Uterus (tissue), 4 donors: ENCODE results near the gene LRFN3. TPM values are rescaled to one million over a fixed set of nuclear protein-coding genes. Genes with fewer than 3 reads are reported as not detected.

ENCODE experiments used
- DNase-seq, 2 donors: peaks; one replicate each; pipeline ENCODE4 v3.0.0-alpha.2; 2019 to 2020
- H3K27ac ChIP-seq, 2 donors: fragments of 200-600 bp; sonication (generic); 1 replicate in 1 of 2; 2 replicates in 1 of 2; pipeline ENCODE4 v1.5.1; 2016 to 2018
- H3K27me3 ChIP-seq, 2 donors: fragments of 200-600 bp; sonication (generic); one replicate each; pipeline ENCODE4 v1.5.1; 2018 to 2019; ENCODE audit warnings: control low read depth in 1 of 2
- H3K36me3 ChIP-seq, 2 donors: fragments of 200-600 bp; sonication (generic); one replicate each; pipeline ENCODE4 v1.5.1; 2019; ENCODE audit warnings: control low read depth in 1 of 2
- H3K4me1 ChIP-seq, 2 donors: fragments of 200-600 bp; sonication (generic); one replicate each; pipeline ENCODE4 v1.5.1; 2018 to 2019; ENCODE audit warnings: control low read depth in 1 of 2
- H3K4me3 ChIP-seq, 2 donors: fragments of 200-600 bp; sonication (generic); 1 replicate in 1 of 2; 2 replicates in 1 of 2; pipeline ENCODE4 v1.5.1; 2018 to 2019; ENCODE audit warnings: mild to moderate bottlenecking in 1 of 2
- H3K9me3 ChIP-seq, 2 donors: fragments of 200-600 bp; sonication (generic); one replicate each; pipeline ENCODE4 v1.5.1; 2019; ENCODE audit warnings: control low read depth in 1 of 2
- POLR2A ChIP-seq, 2 donors: fragments of 450-650 bp; IDR thresholded peaks; one replicate each; pipeline ENCODE4 v1.6.1; 2016; ENCODE audit warnings: antibody characterized with exemption in 2 of 2, mild to moderate bottlenecking in 1 of 2, moderate library complexity in 1 of 2
- intact Hi-C: fragments of 100-400 bp; cut with DNase I; formaldehyde crosslinking; loops from one replicate; pipeline ENCODE4 v1.15.1; 2023; ENCODE audit warnings: low total_unique reads
- total RNA-seq, 4 donors: library from RNA; depleted of rRNA in 3 of 4; stranded (reverse); fragments of >200 nt in 3 of 4; gene quantifications; one replicate each; pipeline versions ENCODE4 v1.1.0 to v1.2.4, GENCODE V29; 2014 to 2023
- TF ChIP-seq, protein P1 (sequence below), 4 experiments: fragments of 200-600 bp in 2 of 4; fragments of 450-650 bp in 2 of 4; sonication (generic) in 2 of 4; IDR thresholded peaks; one replicate each; pipeline ENCODE4 v1.5.1; 2016 to 2019; ENCODE audit warnings: antibody characterized with exemption in 4 of 4, mild to moderate bottlenecking in 2 of 4, moderate library complexity in 1 of 4
- donor health status: DM: yes; HTN: yes; CAD: no.

The LRFN3 gene
- total RNA-seq, 4 donors from 2014 or later: 3.1 to 22.4 (median 9.6) TPM

- H3K27ac ChIP-seq: no peak overlapping the region
- H3K4me3 ChIP-seq: peak overlapping the region in 1 of 2 donors; percentile 1
- H3K27me3 ChIP-seq: no peaks in the 10 kb centered on the region
- no peak for TF ChIP-seq POLR2A (IDR thresholded peaks at IDR 0.05)
- TF ChIP-seq, protein P1, sequence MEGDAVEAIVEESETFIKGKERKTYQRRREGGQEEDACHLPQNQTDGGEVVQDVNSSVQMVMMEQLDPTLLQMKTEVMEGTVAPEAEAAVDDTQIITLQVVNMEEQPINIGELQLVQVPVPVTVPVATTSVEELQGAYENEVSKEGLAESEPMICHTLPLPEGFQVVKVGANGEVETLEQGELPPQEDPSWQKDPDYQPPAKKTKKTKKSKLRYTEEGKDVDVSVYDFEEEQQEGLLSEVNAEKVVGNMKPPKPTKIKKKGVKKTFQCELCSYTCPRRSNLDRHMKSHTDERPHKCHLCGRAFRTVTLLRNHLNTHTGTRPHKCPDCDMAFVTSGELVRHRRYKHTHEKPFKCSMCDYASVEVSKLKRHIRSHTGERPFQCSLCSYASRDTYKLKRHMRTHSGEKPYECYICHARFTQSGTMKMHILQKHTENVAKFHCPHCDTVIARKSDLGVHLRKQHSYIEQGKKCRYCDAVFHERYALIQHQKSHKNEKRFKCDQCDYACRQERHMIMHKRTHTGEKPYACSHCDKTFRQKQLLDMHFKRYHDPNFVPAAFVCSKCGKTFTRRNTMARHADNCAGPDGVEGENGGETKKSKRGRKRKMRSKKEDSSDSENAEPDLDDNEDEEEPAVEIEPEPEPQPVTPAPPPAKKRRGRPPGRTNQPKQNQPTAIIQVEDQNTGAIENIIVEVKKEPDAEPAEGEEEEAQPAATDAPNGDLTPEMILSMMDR (IDR thresholded peaks at IDR 0.05): no peak
- no peaks in the 10 kb centered on the region for H3K9me3 ChIP-seq
- intact Hi-C loops: loop anchor here (10.0 kb wide), 2 partner anchors 47 to 147 kb away; no protein-coding TSS in a partner anchor
- H3K36me3 ChIP-seq: no peaks in the 10 kb centered on the region
- DNase-seq: no peak
- H3K4me1 ChIP-seq: peaks cover 0 to 5% of the 10 kb centered on the region in 2 donors
Measured at GRCh38 chr19:35931874-35932202, 4.3 kb upstream of the LRFN3 start.

DNA sequence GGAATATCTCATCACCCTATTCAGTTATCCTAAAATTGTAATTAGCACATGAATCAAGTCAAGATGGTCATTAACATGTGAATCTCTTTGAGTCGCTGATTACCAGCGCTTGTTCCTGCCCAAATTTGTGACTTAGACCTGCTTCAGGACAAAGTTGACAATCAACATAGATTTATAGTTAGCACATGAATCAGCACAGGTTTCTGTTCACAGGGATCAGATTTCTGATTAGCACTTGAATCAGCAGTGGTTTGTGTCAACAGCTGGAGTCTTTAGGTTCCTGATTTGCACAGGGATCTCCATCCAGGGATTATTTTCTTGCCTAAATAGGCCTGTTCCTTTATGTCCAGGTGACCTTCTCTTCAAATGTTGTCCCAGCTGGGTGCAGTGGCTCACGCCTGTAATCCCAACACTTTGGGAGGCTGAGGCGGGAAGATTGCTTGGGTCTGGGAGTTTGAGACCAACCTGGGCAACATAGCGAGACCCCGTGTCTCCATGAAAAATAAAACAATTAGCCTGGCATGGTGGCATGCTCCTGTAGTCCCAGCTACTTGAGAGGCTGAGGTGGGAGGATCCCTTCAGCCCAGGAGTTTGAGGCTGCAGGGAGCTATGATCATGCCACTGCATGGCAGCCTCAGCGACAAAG, 3.8 kb upstream of the LRFN3 start:
- no peak overlapping the region for H3K4me3 ChIP-seq

GRCh38 chr19:35936738-35937268, 629 bp downstream of the LRFN3 start:
- DNase-seq: no peak
- intact Hi-C loops: loop anchor here (10.0 kb wide), 2 partner anchors 52 to 152 kb away; no protein-coding TSS in a partner anchor

More for the DNA sequence above, 3.8 kb upstream of the LRFN3 start:
- no peak overlapping the region for H3K27ac ChIP-seq
- H3K36me3 ChIP-seq: no peaks in the 10 kb centered on the region
- no peaks in the 10 kb centered on the region for H3K27me3 ChIP-seq
- H3K4me1 ChIP-seq: peaks cover 0 to 5% of the 10 kb centered on the region in 2 donors
- H3K9me3 ChIP-seq: no peaks in the 10 kb centered on the region
- intact Hi-C loops: loop anchor here (10.0 kb wide), 2 partner anchors 48 to 148 kb away; no protein-coding TSS in a partner anchor
- no peak for DNase-seq
- no peak for TF ChIP-seq POLR2A (IDR thresholded peaks at IDR 0.05)
- TF ChIP-seq, protein P1 (IDR thresholded peaks at IDR 0.05): no peak

DNA sequence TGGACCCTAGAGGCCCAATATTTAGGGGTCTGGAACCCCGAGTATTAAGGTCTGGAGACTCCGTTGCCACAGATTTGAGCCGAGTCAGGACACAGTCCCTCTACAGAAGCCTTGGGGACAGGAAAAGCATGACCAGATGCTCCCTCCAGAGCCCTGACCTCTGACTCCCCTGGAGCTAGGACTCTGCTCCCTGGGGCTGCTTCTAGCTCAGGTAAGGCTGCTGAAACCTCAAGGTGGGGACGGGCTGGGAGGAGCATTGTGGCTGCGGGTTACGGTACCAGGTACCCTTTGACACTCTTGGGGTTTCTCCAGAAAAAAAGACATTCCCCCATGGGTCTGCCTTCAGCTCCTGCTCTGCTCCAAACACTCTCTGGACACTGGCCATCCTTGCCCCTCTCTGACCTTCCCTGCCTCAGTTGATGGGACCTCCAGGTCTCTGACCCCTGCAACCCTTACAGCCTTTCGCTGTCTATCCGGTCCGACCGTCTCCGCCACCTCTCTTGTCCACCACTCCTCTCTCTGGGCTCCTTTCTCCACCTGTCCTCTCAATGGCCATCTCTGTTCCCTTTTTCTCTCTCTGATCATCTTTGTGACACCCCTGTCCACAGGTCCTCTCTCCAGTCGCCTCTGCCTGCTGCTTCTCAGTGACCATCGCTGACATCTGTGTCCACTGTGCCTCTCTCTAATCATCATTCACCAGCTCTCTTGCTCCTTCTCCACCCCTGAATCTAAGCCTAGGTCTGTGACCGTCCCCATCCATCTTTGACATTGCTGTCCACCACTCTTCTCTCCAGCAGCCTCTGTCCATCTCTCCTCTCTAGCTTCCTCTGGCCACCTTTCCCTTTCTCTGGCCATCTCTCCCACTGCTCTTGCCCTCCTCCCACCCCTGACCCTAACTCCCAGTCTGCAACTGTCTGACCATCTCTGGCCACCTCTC, 1.4 kb downstream of the LRFN3 start:
- DNase-seq: no peak
- Histone ChIP-seq H3K4me1 (peaks cover 0 to 5% of the 10 kb centered on the region in 2 donors), H3K27me3 (no peaks in the 10 kb centered on the region), H3K9me3 (no peaks in the 10 kb centered on the region), H3K36me3 (no peaks in the 10 kb centered on the region), H3K4me3 (peak overlapping the region; percentile 31 to 69), H3K27ac (peak overlapping the region; percentile 84 to 90)
- no peak for TF ChIP-seq POLR2A (IDR thresholded peaks at IDR 0.05)
- TF ChIP-seq, protein P1 (IDR thresholded peaks at IDR 0.05): no peak
- intact Hi-C loops: loop anchor here (10.0 kb wide), 2 partner anchors 53 to 153 kb away; no protein-coding TSS in a partner anchor

More at GRCh38 chr19:35936738-35937268, 629 bp downstream of the LRFN3 start:
- no peaks in the 10 kb centered on the region for H3K9me3 ChIP-seq
- H3K4me3 ChIP-seq: peak overlapping the region; percentile 31 to 69
- H3K27ac ChIP-seq: peak overlapping the region; percentile 84 to 90
- no peaks in the 10 kb centered on the region for H3K36me3 ChIP-seq
- TF ChIP-seq, protein P1 (IDR thresholded peaks at IDR 0.05): no peak
- no peak for TF ChIP-seq POLR2A (IDR thresholded peaks at IDR 0.05)
- no peaks in the 10 kb centered on the region for H3K27me3 ChIP-seq
- H3K4me1 ChIP-seq: peaks cover 0 to 5% of the 10 kb centered on the region in 2 donors
